OCI-LY7 (cell line): ENCODE data around the gene RAET1E. TPM values are rescaled to one million over a fixed set of nuclear protein-coding genes. Genes with fewer than 3 reads are reported as not detected.

Source experiments
- BruUV-seq: library from RNA; stranded (reverse); fragments of 400-500 nt; replicated peaks from 2 replicates; lab custom pipeline; 2021; lab: Mats Ljungman, UMichigan
- CTCF ChIA-PET: fragments of 300-600 bp; sonication (Branson Sonifier 250); formaldehyde crosslinking; loops from one replicate; lab custom pipeline; 2022; ENCODE audit warnings: antibody characterized with exemption; ENCODE audit not compliant: unreplicated experiment; lab: Charles Lee
- POLR2A ChIA-PET: fragments of 300-600 bp; sonication (Branson Sonifier 250); formaldehyde crosslinking; loops from one replicate; lab custom pipeline; 2022; ENCODE audit warnings: antibody characterized with exemption; lab: Charles Lee
- DNase-seq: peaks from one replicate; pipeline ENCODE4 v3.0.0-alpha.2; 2015; ENCODE audit warnings: low spot score
- H2AFZ ChIP-seq: fragments of 200-600 bp; sonication (generic), shearing (Covaris generic); 2 replicates; pipeline ENCODE4 v1.6.1; 2014; ENCODE audit warnings: mild to moderate bottlenecking, antibody characterized with exemption, low read length, moderate library complexity
- H3K27ac ChIP-seq: fragments of 200-600 bp; sonication (generic); 2 replicates; pipeline ENCODE4 v1.5.1; 2014; ENCODE audit warnings: mixed run types, low read depth, mild to moderate bottlenecking, moderate library complexity, low read length, inconsistent platforms; ENCODE audit not compliant: poor library complexity, severe bottlenecking
- H3K36me3 ChIP-seq: fragments of 200-600 bp; sonication (generic); 2 replicates; pipeline ENCODE4 v1.6.1; 2014; ENCODE audit warnings: mild to moderate bottlenecking, antibody characterized with exemption, low read length, moderate library complexity, mixed read lengths; ENCODE audit not compliant: insufficient read depth
- H3K4me1 ChIP-seq: fragments of 200-600 bp; sonication (generic); 2 replicates; pipeline ENCODE4 v1.5.1; 2014; ENCODE audit warnings: mild to moderate bottlenecking, low read length; ENCODE audit not compliant: insufficient read depth, poor library complexity, severe bottlenecking
- H3K4me2 ChIP-seq: fragments of 200-600 bp; sonication (generic); 2 replicates; pipeline ENCODE4 v1.6.1; 2014; ENCODE audit warnings: mild to moderate bottlenecking, low read length
- H3K4me3 ChIP-seq: fragments of 200-600 bp; sonication (generic); 2 replicates; pipeline ENCODE4 v1.5.1; 2014; ENCODE audit warnings: mild to moderate bottlenecking, low read depth, low read length; ENCODE audit not compliant: poor library complexity, severe bottlenecking
- H3K79me2 ChIP-seq: fragments of 200-600 bp; sonication (generic); 2 replicates; pipeline ENCODE4 v1.6.1; 2016; ENCODE audit warnings: low read depth, mild to moderate bottlenecking, low read length, moderate library complexity, mixed read lengths; ENCODE audit not compliant: insufficient read depth
- H3K9me2 ChIP-seq: fragments of 200-600 bp; sonication (generic); 2 replicates; pipeline ENCODE4 v1.6.1; 2016; ENCODE audit warnings: mild to moderate bottlenecking, low read length, mixed read lengths; ENCODE audit not compliant: insufficient read depth
- H3K9me3 ChIP-seq: fragments of 200-600 bp; sonication (generic); 2 replicates; pipeline ENCODE4 v1.6.1; 2014; ENCODE audit warnings: mild to moderate bottlenecking, mixed run types, low read length, mixed read lengths
- H4K20me1 ChIP-seq: fragments of 200-600 bp; sonication (generic); 2 replicates; pipeline ENCODE4 v1.6.1; 2014; ENCODE audit warnings: mild to moderate bottlenecking, antibody characterized with exemption, low read length, moderate library complexity, mixed read lengths; ENCODE audit not compliant: insufficient read depth
- CTCF ChIP-seq: fragments of 200-600 bp; sonication (generic); conservative IDR thresholded peaks from 2 replicates; pipeline ENCODE4 v1.5.1; 2014; ENCODE audit warnings: mild to moderate bottlenecking, antibody characterized with exemption, low read length, moderate library complexity, mixed read lengths
- EZH2phosphoT487 ChIP-seq: fragments of 200-600 bp; sonication (generic); IDR thresholded peaks from 2 replicates; pipeline ENCODE4 v1.6.1; 2018; ENCODE audit warnings: low read depth, borderline replicate concordance, mild to moderate bottlenecking, mixed run types, antibody characterized with exemption, low read length, moderate library complexity, mixed read lengths
- intact Hi-C: fragments of 100-400 bp; cut with micrococcal nuclease; formaldehyde crosslinking; loops from one replicate; pipeline ENCODE4 v1.10.0; 2022; ENCODE audit not compliant: unreplicated experiment
- total RNA-seq, 2 experiments: library from RNA; depleted of rRNA in 1 of 2; stranded (reverse); fragments of >200 nt in 1 of 2; shearing (Covaris generic) in 1 of 2; gene quantifications; 2 replicates each; pipeline ENCODE4 v1.2.3, GENCODE V29; 2014 to 2022

Gene RAET1E
- total RNA-seq, 2 experiments from 2014 or later, result not detected

- Histone ChIP-seq H3K4me3 (no peak overlapping the region), H3K4me2 (no peak overlapping the region), H3K79me2 (no peaks in the 10 kb centered on the region), H2AFZ (no peak overlapping the region), H3K4me1 (peaks cover 5% of the 10 kb centered on the region), H3K9me3 (no peaks in the 10 kb centered on the region), H3K9me2 (no peaks in the 10 kb centered on the region), H3K27ac (no peak overlapping the region), H4K20me1 (no peaks in the 10 kb centered on the region), H3K36me3 (no peaks in the 10 kb centered on the region)
- CTCF ChIA-PET, result no interaction called here
- no peak for DNase-seq
- no TSS peak for BruUV-seq
- intact Hi-C loops, result loop anchor here (5.0 to 10.0 kb wide), 2 partner anchors 397 to 455 kb away; no protein-coding TSS in a partner anchor
- TF ChIP-seq CTCF (no peak), EZH2phosphoT487 (no peak)
- POLR2A ChIA-PET, result no interaction called here
Observed at GRCh38 chr6:149939909-149940671, 42.2 kb upstream of the RAET1E start.

GRCh38 chr6:149939356-149939648 is 41.4 kb upstream of the RAET1E start:
- TF ChIP-seq CTCF (no peak), EZH2phosphoT487 (peak; percentile 2; the same call in 1 of the 2 replicates)
- Histone ChIP-seq H3K4me3 (no peak overlapping the region), H3K9me2 (no peaks in the 10 kb centered on the region), H3K36me3 (no peaks in the 10 kb centered on the region), H3K79me2 (no peaks in the 10 kb centered on the region), H3K4me1 (peaks cover 5% of the 10 kb centered on the region), H3K27ac (no peak overlapping the region), H3K9me3 (no peaks in the 10 kb centered on the region), H4K20me1 (no peaks in the 10 kb centered on the region), H2AFZ (no peak overlapping the region), H3K4me2 (peak overlapping the region; percentile 65; the same call in 1 of the 2 replicates)
- ChIA-PET CTCF (no interaction called here), POLR2A (no interaction called here)
- no TSS peak for BruUV-seq
- intact Hi-C loops, result loop anchor here (10.0 kb wide), 1 partner anchor 455 kb away; no protein-coding TSS in a partner anchor
- DNase-seq, result no peak
